Measurements from ENCODE around the gene HMGA1. TPM values are rescaled to one million over a fixed set of nuclear protein-coding genes. Genes with fewer than 3 reads are reported as not detected.
A peak's percentile ranks its signal among the peaks of the same experiment; 100 is the strongest.

Gene HMGA1
- polyA plus RNA-seq, 1 of the 3 experiments (the other 2 are of a cell fraction): 433 TPM

DNA sequence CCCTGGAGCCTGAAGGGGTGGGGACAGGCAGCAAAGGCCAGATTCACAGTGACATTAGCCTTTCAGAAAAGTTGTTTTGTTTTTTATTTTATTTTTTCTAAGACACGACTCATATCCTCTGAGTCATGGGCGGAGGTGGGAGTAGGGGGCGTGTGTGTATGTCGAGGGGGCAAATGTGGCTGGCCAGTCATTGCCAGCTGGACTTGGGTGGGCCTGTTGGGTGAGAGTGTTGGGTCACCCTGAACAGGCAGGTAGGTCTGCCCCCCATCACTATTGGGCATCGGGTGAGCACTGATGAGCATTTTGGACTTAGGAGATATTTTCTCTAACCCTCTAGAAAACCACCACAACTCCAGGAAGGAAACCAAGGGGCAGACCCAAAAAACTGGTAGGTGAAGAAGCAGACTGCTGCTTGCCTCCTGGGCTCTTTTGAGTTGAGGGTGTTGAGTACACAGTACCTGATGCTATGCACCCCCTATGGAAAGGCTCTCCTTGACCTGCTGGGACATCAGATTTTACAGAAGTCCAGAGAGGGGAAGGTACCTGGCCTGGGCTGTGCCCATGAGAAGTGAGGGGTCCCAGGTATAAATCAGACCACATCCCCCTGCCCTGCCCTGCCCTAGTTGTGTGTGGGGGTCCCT lies 6.6 kb downstream of the HMGA1 start:
- CTCF ChIA-PET: interaction anchor here (0.6 to 2.3 kb wide), 6 partner anchors 47 to 173 kb away, joined by 3 to 8 read pairs (median 4); no protein-coding TSS in a partner anchor
- H3K4me3 ChIP-seq (ENCODE audit: low read depth in 2 of 2, low read length in 1 of 2): no peak overlapping the region

More for the DNA sequence above, 6.6 kb downstream of the HMGA1 start:
- TF ChIP-seq NFIC (IDR thresholded peaks at IDR 0.05; ENCODE audit: borderline replicate concordance): peak; percentile 35; the same call in 1 of the 2 replicates
- TF ChIP-seq EP300 (IDR thresholded peaks at IDR 0.05; ENCODE audit: borderline replicate concordance in 1 of 2, low read depth in 1 of 2, low read length in 1 of 2): peak in 1 of 2 experiments; percentile 44; a peak in 1 of 4 replicates
- no peak for TF ChIP-seq MXI1 (IDR thresholded peaks at IDR 0.05; ENCODE audit: low read depth, low read length)
- no peak for TF ChIP-seq NRF1 (IDR thresholded peaks at IDR 0.05; ENCODE audit: low read depth, low read length)
- peak; percentile 28; the same call in 1 of the 2 replicates for TF ChIP-seq PBX3 (IDR thresholded peaks at IDR 0.05)
- no peak for TF ChIP-seq RFX5 (IDR thresholded peaks at IDR 0.05; ENCODE audit: low read length)
- TF ChIP-seq YY1 (IDR thresholded peaks at IDR 0.05; ENCODE audit: low read depth): no peak
- no peak for TF ChIP-seq ZBTB33 (IDR thresholded peaks at IDR 0.05; ENCODE audit: borderline replicate concordance, low read depth)
- TF ChIP-seq MEF2A (IDR thresholded peaks at IDR 0.05; ENCODE audit: borderline replicate concordance, low read depth): no peak
- TF ChIP-seq FOXM1 (IDR thresholded peaks at IDR 0.05; ENCODE audit: low read depth): no peak
- no peak for TF ChIP-seq POLR2AphosphoS5 (IDR thresholded peaks at IDR 0.05; ENCODE audit: low read depth, low read length)
- peak; percentile 57; the same call in 1 of the 2 replicates for TF ChIP-seq TCF12 (IDR thresholded peaks at IDR 0.05)
- TF ChIP-seq RCOR1 (IDR thresholded peaks at IDR 0.05; ENCODE audit: low read length): no peak
- peak; percentile 68; the same call in 1 of the 2 replicates for TF ChIP-seq RXRA (IDR thresholded peaks at IDR 0.05; ENCODE audit: borderline replicate concordance, low read depth)
- TF ChIP-seq FOSL2 (IDR thresholded peaks at IDR 0.05; ENCODE audit: borderline replicate concordance, low read depth): peak; percentile 72
- TF ChIP-seq RAD21 (IDR thresholded peaks at IDR 0.05; ENCODE audit: low read length): no peak
- TF ChIP-seq ELF1 (IDR thresholded peaks at IDR 0.05): no peak
- TF ChIP-seq JUND (IDR thresholded peaks at IDR 0.05): peak; percentile 72
- Histone ChIP-seq H3K4me2 (peak overlapping the region; percentile 92), H3K4me1 (ENCODE audit: control insufficient read depth in 1 of 2, insufficient read depth in 2 of 2, low read depth in 1 of 2, low read length in 1 of 2) (peaks cover 27 to 59% of the 10 kb centered on the region in 2 experiments), H3K9ac (peak overlapping the region; percentile 76; the same call in 1 of the 2 replicates), H3F3A (replicated peaks; ENCODE audit: insufficient read depth) (peaks cover 54% of the 10 kb centered on the region), H4K20me1 (ENCODE audit: insufficient read depth) (no peaks in the 10 kb centered on the region), H3K36me3 (replicated peaks in 1 of 2; ENCODE audit: control insufficient read depth in 1 of 2, insufficient read depth in 2 of 2, low read length in 1 of 2) (peaks cover 11 to 17% of the 10 kb centered on the region in 2 experiments), H3K9me2 (no peaks in the 10 kb centered on the region), H3K9me3 (no peaks in the 10 kb centered on the region), H2AFZ (ENCODE audit: low read depth) (no peak overlapping the region), H3K27me3 (ENCODE audit: insufficient read depth) (no peaks in the 10 kb centered on the region), H3K27ac (ENCODE audit: low read depth in 2 of 2, low read length in 1 of 2) (peak overlapping the region in 1 of 2 experiments; percentile 97; a peak in 3 of 4 replicates), H3K79me2 (ENCODE audit: insufficient read depth) (peaks cover 39% of the 10 kb centered on the region)
- WGBS (ENCODE audit: low lambda C conversion rate): 28% methylated on average over 5 of the region's 5 CpGs
- no peak for DNase-seq
- POLR2A ChIA-PET: no interaction called here
